SU-DHL-6 (cell line): ENCODE measurements around the gene SPOCK3.

Source experiments
- CTCF ChIP-seq: fragments of 200-600 bp; sonication (generic); IDR thresholded peaks from one replicate; pipeline ENCODE4 v1.5.1; 2017; ENCODE audit warnings: antibody characterized with exemption, mild to moderate bottlenecking, low read length, moderate library complexity; ENCODE audit not compliant: insufficient read depth, poor library complexity, severe bottlenecking
- EZH2phosphoT487 ChIP-seq: fragments of 200-600 bp; sonication (generic), shearing (Covaris generic); conservative IDR thresholded peaks from 2 replicates; pipeline ENCODE4 v1.6.1; 2018; ENCODE audit warnings: mild to moderate bottlenecking, antibody characterized with exemption, low read length, moderate library complexity, mixed read lengths

GRCh38 chr4:166987026-166987425 lies 247.3 kb downstream of the SPOCK3 start:
- TF ChIP-seq CTCF = no peak
- TF ChIP-seq EZH2phosphoT487 = no peak
